GM12864 (cell line): ENCODE data around the gene GSTK1.
A peak's percentile ranks its signal among the peaks of the same experiment; 100 is the strongest.
"Not testable (repeated sequence)": the region's sequence is repeated elsewhere in the genome, so short reads cannot be mapped to it uniquely, and the experiment has no call there.

Experiments
- DNase-seq: peaks from one replicate; pipeline ENCODE4 v3.0.0-alpha.2; 2011; ENCODE audit warnings: low read depth
- H3K4me3 ChIP-seq: 2 replicates; pipeline ENCODE4 v1.5.1; 2011; ENCODE audit warnings: mild to moderate bottlenecking, low read depth, low read length, control low read depth
- CTCF ChIP-seq: IDR thresholded peaks from 2 replicates; pipeline ENCODE4 v1.5.1; 2011; ENCODE audit warnings: low read depth, mild to moderate bottlenecking, moderate library complexity, low read length, control low read depth, inconsistent platforms; ENCODE audit errors: missing control alignments

GSTK1 gene

GRCh38 chr7:143255564-143255963 lies 7.7 kb upstream of the GSTK1 start:
- no peak for DNase-seq
- H3K4me3 ChIP-seq, result no peak overlapping the region
- TF ChIP-seq CTCF, result no peak

GRCh38 chr7:143256325-143256724 lies 6.9 kb upstream of the GSTK1 start:
- no peak for TF ChIP-seq CTCF
- H3K4me3 ChIP-seq, result no peak overlapping the region
- DNase-seq, result no peak

- DNase-seq, result peak; percentile 22
- no peak overlapping the region for H3K4me3 ChIP-seq
- TF ChIP-seq CTCF, result no peak
Observed at GRCh38 chr7:143256932-143257331, 6.3 kb upstream of the GSTK1 start.

- H3K4me3 ChIP-seq, result no peak overlapping the region
- TF ChIP-seq CTCF, result no peak
- no peak for DNase-seq
Observed at GRCh38 chr7:143257501-143257900, 5.7 kb upstream of the GSTK1 start.

GRCh38 chr7:143258831-143259230 lies 4.4 kb upstream of the GSTK1 start:
- H3K4me3 ChIP-seq, result no peak overlapping the region
- DNase-seq, result peak; percentile 56
- no peak for TF ChIP-seq CTCF

GRCh38 chr7:143259765-143260164 lies 3.5 kb upstream of the GSTK1 start:
- no peak for DNase-seq
- H3K4me3 ChIP-seq, result no peak overlapping the region
- no peak for TF ChIP-seq CTCF

GRCh38 chr7:143261901-143262300 lies 1.3 kb upstream of the GSTK1 start:
- H3K4me3 ChIP-seq, result no peak overlapping the region
- TF ChIP-seq CTCF, result no peak
- DNase-seq, result no peak

GRCh38 chr7:143264196-143264568 lies 941 bp downstream of the GSTK1 start:
- DNase-seq, result not testable (repeated sequence)
- H3K4me3 ChIP-seq, result peak overlapping the region; percentile 76
